ENCODE results near the gene DUSP16.
"Not testable (repeated sequence)": the region's sequence is repeated elsewhere in the genome, so short reads cannot be mapped to it uniquely, and the experiment has no call there.

Gene DUSP16

DNA sequence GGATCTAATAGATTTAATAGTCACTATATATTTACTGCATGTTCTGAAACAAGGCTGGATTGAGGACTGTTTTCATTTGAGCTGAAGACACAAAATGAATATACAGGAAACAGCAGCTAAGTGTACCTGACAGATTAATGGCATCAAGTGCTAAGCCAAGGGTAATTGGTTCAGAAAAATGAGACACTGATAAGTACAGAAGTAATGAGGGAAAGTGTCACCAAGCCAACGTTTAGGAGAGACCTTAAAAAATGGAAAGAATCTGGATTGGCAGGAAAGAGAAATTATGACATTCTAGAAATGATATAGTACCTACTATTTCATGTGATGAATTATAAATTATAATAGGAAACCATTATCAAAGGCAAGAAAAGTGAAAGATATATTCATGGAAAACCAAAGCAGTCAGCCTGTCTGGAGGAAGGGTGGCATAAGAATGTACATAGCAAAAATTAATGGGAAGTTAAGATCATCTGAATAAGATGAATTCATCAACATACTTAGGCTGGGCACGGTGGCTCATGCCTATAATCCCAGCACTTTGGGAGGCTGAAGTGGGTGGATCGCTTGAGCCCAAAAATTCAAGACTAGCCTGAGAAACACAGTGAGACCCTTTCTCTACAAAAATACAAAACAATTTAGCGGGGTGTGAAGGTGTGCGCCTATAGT lies 21.0 kb upstream of the DUSP16 start:
- no peak for DNase-seq (ENCODE audit: low read depth)

DNA sequence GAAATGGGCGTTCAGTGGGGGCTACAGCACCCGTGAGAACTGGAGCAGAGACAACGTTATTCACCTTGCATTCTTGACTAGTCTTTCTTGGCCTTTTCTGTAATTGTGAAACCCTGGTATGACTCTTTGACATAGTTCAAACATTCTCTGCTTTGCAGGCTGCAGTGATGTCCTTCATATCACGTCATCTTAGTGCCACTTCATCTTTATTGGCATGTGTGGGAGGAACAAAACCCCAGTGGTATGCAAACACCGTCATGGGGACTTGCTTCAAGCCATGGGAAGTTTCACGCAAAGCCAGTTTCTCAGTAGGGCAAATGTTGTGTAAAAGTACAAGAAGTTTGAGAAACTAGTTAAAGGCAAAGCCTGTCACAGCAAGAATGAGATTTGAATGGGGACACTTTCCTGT lies 20.2 kb upstream of the DUSP16 start:
- DNase-seq (ENCODE audit: low read depth), result no peak

DNA sequence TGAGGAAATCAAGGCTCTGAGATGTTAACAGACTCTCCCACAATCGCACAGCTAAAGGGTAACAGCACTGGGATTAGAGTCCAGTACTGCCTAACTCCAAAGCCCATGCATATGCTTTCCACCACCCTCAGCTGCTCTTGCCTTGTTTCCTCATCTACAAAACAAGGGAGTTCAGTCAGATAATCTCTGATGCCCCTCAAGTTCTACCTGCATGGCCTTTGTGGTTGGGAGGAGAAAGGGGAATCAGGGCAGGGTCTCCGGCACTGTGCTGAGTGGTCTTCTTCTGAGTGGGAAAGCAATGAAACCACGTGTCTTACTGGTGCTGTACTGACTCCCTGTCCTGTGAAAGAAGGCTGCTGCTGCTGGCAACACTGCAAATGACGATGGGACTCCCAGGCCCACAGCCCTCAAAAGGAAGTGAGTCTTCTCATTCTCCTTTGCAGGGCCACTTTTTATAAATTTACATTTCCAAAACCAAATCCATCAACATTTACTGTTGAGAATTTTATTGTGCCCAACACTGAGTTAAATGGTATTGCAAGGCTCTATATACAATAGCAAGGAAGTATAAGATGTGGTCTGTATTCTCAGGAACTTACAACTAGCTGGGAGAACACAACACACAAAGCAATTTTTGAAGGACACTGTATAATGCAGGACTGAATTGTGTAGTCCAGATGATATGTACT lies 19.7 kb upstream of the DUSP16 start:
- no peak for DNase-seq (ENCODE audit: low read depth)

DNA sequence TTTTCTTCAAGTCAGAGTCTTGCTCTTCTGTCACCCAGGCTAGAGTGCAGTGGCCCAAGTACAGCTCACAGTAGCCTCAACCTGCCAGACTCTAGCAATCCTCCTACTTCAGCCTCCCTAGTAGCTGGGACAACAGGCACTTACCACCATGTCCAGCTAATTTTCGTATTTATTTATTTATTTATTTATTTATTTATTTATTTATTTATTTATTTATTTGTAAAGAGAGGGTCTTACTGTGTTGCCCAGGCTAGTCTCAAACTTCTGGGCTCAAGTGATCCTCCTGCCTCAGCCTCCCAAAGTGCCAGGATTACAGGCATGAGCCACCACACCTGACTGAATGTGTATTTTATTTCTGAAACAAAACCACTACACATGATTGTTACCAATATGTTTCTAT lies 18.1 kb upstream of the DUSP16 start:
- DNase-seq (ENCODE audit: low read depth), result not testable (repeated sequence)

DNA sequence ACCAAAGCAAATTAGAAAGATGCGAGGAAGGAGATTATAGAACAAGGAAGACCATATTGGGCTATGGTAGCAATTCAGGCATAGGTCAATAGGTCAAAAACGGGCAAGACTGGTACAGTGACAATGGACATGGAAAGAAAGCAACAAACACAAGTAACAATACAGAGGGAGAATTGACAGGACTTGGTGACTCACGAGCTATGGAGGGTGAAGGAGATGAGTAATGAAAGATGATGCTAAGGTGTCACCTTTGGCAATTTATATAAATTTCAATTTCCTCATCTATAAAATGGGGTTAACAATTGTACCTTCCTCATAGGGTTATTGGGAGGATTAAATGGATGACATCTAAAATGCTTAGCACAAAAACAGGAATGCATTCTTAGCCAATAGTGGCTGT lies 15.1 kb upstream of the DUSP16 start:
- no peak for DNase-seq (ENCODE audit: low read depth)

DNA sequence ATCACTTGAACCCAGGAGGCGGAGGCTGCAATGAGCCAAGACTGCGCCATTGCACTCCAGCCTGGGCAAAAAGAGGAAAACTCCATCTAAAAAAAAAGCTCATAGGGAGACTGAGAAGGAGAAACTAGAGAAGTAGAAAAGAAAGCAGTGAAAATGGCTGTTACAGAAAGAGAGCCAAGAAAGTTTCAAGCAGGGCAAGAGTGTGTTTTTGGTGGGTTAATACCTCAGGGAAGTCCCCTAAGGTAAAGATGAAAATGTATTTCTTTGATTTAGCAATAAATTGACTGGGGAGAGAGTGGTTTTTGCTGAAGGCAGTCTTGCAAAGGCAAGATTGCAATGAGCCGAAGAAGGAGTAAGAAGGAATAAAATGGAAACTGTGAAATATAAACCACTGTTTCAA lies 10.0 kb upstream of the DUSP16 start:
- DNase-seq (ENCODE audit: low read depth), result no peak

DNA sequence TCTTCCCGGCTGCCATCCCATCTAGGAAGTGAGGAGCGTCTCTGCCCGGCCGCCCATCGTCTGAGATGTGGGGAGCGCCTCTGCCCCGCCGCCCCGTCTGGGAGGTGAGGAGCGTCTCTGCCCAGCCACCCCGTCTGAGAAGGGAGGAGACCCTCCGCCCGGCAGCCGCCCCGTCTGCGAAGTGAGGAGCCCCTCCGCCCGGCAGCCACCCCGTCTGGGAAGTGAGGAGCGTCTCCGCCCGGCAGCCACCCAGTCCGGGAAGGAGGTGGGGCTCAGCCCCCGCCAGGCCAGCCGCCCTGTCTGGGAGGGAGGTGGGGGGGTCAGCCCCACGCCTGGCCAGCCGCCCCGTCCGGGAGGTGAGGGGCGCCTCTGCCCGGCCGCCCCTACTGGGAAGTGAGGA lies 3.3 kb upstream of the DUSP16 start:
- DNase-seq (ENCODE audit: low read depth), result not testable (repeated sequence)

DNA sequence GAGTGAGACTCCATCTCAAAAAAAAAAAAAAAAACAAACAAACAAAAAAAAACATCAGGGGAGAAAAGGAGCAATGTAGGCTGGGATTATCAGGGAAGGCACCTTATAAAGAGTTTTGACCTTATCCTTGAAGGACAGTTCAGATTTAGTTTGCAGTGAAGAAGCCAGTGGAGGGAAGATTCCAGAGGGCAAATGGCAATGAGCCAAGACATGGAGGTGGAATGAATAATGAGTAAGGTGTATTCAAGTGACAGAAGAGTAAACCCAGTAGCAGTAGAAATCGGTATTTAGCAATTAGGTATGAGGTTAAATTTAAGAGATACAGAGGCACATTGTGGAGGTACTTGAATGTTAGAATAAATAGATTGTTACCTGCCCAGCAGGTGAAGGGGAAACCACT lies 2.2 kb upstream of the DUSP16 start:
- DNase-seq (ENCODE audit: low read depth), result no peak

DNA sequence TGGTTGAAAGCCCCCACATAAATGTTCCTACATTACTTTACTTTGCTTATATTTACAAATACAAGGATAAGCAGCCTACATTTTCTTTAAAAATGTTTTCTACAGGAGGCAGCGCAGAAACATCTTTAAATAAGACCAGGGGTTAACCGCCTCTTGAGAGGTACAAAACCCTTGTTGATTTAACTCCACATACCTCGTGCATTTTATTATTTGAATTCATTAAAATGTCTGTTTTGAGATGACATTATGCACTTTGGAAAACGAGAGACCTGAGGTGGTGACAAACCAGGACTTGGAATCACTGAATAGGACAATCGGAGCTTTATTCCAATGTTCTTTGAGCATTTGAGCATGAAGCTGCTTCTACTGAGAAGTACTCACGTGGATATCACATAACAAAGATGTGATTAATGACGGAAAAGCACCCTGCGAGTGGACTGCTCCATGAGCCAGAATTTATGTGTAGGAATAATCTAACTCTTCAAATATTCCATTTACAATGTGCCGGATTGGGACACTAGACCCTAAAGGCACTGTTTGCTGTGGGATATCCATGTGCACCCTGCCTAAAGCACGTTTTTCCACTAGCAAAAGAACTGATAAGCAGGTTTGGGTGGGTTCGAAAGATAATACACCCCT lies 746 bp upstream of the DUSP16 start:
- DNase-seq (ENCODE audit: low read depth), result no peak

DNA sequence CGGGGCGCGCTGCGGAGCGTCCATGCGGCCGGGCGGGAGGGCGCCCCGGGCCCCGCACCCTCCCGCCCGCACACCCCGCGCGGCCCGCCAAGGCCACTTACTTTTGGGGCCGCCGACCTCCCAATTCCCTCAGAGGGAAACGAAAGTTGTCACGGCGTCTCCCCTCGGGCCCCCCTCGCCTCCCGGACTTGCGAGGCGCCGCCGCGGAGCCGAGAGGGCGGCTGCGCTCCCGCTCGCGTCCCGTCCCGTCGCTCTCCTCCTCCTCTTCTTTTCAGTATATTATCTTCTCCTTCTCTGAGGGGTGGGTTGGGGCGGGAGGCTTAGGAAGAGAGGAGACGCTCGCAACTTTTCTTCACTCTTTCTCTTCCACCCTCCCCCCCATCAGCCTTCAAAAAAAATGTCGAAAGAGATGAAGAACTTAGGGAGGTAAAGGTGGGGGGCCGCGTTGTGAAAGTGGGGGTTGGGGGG lies 613 bp downstream of the DUSP16 start:
- no peak for DNase-seq (ENCODE audit: low read depth)

DNA sequence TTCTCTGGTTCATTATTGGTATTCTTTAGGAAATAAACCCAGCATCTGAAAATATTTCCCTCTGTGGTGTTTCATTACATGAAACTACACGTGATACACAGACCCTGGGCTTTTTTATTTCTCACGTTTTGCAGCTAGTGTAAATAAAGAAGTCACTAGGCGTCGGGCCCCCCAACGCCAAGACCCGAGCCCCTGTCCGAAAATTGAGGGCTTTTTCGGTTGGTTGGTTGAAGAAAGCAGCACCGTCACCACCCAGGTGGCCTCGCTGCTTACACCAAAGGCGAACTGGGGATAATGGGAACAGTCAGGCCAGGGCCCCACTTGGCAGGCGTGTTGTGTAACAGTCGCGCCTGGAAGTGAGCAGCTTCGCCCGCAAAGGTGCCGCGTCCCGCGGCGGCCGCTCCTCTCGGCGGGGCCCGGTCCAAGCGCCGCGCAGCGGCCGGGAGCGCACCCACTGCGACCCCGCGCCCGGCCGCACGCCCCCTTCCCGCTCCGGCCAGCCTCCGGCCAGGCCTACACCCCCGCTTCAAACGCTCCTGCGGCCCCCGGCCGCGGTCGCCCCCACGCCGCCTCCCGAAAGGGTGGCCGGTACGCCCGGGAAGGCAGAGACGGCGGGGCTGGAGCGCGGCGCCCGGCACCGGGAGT lies 1.2 kb downstream of the DUSP16 start:
- peak; percentile 30 for DNase-seq (ENCODE audit: low read depth)

DNA sequence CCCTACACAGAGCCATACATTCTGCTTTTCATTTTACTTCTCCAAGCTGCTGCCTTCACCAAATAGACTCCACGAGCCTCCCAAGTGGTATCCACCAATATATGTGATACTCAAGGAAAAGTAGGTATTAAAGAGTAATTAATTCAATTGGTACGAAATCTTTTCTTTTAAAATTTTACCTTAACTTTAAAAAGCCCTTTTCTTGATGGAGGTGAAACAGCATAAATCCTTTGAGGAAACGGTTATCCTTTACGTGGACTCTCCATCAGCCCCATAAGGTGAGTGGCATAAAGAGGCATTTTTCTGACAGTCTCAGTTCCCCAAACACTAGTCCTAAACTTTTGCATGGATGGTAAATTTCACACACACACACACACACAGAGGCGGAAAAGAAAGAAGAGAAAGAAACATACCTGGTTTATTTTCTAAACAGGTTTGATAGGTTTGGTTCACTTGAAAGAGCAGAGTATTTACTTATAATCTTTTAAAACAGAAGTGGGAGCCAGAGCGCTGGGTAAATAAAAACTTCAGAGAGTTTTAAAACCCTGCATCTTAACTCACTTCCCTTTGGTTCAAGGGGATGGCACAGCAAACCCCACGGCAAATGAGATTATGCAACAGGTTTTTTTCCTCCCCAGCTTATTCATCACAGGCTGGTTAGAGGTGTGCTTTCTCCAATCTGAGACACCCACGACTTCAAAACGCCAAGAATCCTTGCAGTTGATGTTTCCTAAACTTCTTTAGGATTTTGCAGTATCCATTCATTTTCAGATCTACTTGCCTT lies 1.9 kb downstream of the DUSP16 start:
- peak; percentile 37 for DNase-seq (ENCODE audit: low read depth)

DNA sequence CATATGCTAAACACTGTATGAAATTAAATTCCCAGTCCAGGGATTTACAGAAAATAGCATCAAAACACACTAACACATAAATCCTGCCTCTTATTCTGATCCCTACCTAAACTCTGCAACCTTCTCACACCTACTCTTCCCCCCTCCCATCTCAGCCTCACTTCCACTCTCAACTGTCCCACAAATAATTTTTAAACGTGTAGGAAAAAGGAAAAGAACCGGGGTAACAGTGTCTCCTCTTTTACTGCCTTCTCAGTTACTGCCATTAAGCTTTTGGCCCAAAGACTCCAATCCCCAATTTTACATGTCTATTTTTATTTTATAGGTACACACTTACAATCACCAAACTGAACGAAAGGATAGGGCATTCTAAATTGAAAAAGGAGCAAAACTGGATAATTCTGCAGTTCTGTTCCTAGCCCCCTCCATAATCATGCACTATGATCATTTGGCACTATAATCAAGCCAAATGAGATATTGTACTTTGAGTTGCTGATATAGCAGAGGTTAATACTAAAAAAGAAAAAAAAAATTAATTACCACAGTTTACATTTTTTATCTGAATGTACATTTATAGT lies 2.9 kb downstream of the DUSP16 start:
- no peak for DNase-seq (ENCODE audit: low read depth)

DNA sequence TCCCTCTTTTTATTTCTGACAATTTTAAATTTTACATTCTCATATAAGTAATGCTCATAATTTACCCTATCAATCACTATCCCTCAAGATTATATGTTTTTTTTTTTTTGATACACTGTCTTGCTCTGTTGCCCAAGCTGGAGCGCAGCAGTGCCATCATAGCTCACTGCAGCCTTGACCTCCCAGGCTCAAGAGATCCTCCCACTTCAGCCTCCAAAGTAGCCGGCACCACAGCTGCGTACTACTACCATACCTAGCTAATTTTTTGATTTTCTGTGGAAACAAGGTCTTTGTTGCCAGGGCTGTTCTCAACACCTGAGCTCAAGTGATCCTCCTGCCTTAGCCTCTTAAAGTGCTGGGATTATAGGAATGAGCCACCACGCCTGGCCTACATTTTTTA lies 4.4 kb downstream of the DUSP16 start:
- DNase-seq (ENCODE audit: low read depth), result no peak

DNA sequence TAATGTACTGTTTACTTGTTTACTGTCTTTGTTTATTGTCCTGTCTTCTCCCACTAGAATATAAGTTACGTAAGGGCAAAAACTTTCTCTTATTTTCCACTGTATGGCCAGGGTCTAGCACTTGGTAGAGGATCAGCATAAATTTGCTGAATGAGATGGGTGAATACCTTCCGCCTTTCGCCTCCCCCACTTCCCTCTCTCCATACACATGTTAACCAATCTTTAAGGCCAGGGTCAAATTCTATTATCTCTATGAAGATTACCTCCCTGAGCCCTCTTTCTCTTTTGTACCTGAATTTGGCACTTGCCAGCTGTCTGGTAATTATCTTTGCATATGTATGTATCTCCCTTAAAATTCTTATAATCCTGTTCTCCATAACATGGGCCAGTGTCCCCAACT lies 4.9 kb downstream of the DUSP16 start:
- DNase-seq (ENCODE audit: low read depth), result no peak

DNA sequence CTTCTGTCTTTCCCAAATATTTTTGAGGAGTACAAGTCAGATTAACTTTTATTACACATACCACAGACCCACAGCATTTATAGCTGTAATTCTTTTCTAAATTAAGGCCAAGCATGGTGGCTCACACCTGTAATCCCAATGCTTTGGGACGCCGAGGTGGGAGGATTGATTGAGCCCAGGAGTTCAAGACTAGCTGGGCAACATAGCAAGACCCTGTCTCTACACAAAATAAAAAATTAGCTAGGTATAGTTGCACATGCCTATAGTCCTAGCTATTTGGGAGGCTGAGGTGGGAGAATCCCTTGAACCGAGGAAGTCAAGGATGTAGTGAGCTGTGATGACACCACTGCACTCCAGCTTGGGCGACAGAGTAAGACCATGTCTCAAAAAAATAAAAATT lies 7.0 kb downstream of the DUSP16 start:
- no peak for DNase-seq (ENCODE audit: low read depth)

DNA sequence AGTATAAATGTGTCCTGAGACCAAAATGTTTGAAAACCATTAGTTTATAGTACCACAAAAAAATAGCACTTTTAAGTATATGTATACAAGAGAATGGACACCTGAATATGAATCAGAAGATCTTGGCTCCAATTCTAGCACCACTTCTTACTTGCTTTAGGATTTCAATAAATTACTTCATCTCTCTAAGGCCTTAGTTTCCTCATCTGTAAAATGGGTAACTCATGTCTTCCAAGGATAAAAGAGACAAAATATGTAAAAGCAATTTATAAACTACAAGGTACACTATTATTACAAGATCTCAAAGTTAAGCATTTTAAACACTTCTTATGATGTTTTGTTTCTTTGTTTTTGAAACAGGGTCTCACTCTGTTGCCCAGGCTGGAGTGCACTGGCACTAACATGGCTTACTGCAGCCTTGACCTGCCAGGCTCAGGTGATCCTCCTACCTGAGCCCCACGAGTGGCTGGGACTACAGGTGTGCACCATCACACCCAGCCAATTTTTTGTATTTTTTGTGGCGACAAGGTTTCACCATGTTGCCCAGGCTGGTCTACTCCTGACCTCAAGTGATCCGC lies 9.4 kb downstream of the DUSP16 start:
- DNase-seq (ENCODE audit: low read depth), result no peak

DNA sequence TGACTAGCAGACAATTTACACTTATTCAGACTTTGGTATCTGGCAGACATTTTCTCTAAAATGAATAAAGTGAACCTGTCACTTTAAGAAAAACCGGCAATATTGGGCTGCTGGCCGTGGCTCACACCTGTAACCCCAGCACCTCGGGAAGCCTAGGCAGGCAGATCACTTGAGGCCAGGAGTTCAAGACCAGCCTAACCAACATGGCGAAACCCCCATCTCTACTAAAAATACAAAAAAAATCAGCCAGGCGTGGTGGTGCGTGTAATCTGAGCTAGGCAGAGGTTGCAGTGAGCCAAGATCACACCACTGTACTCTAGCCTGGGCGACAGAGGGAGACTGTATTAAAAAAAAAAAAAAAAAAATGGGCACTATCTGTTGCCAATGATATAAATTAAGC lies 11.5 kb downstream of the DUSP16 start:
- DNase-seq (ENCODE audit: low read depth), result no peak

DNA sequence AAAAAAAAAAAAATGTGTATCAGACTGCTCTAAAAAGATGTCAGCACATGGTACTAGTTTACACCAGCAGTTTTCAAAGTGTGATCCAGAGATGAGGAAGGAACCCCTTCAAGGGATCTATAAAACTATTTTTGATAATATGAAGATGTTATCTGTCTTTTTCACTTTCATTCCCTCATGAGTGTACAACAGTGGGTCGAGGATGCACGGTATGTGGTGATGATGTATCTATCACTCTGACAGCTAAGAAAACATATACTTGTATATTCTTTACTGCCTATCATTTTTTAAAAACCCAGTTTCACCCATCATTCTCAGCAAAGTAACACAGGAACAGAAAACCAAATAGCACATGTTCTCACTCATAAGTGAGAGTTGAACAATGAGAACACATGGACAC lies 12.4 kb downstream of the DUSP16 start:
- DNase-seq (ENCODE audit: low read depth), result no peak

DNA sequence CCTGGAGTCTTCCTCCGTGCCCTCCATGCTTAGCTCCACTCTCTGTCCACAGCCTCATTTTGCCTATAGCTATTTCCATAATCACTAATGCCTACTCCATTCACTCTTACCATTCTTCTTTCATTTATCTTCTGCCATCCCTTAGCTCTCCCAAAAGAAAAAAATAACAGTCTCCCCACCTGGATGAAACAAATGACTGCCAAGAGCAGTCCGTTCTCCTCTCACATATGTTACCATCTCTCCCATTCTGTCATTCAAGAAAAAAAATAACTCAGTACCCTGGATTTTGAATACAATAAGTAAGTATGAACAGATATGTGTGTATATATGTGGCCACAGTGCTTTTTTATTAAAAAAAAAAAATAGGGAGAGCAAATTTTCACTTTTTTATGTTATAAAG lies 13.2 kb downstream of the DUSP16 start:
- no peak for DNase-seq (ENCODE audit: low read depth)

DNA sequence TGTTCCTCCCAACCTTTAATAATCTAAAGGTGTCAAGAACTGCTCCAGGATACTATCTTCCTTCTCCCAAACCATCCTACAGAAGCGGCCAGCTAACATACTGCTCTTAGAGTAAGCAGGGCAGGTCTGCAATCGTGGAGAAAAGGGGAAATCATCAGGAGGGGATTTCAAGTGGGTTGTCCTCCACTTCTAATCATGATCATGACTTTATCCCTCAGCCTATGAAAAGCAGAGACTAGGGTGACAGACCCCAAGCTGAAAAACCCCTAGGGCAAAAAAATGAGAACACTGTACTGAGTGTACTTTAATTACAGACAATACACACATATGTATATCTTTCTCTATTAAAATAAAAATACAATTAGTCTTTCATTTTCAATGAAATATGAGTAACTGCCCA lies 13.9 kb downstream of the DUSP16 start:
- DNase-seq (ENCODE audit: low read depth), result no peak

Data from activated T-helper 1 cell treated with Interleukin-2 at 50 U/mL for 16 hours (primary cell).